Measurements from ENCODE around the gene SRSF3. TPM values are rescaled to one million over a fixed set of nuclear protein-coding genes. Genes with fewer than 3 reads are reported as not detected.

The SRSF3 gene
- total and polyA plus RNA-seq, 9 of the 15 experiments (the other 6 are each of a cell fraction or from before 2014, with no cell fraction given): 337 to 1,200 (median 518) TPM

- POLR2A ChIA-PET: interaction anchor here (2.0 kb wide), 1 partner anchor 22 kb away, joined by 7 read pairs; no protein-coding TSS in a partner anchor
- TF ChIP-seq ZNF77 (CRISPR knock-in tag; IDR thresholded peaks at IDR 0.05) (no peak), ZNF436 (CRISPR knock-in tag; IDR thresholded peaks at IDR 0.05) (no peak), ETV6 (IDR thresholded peaks at IDR 0.05; ENCODE audit: borderline replicate concordance in 1 of 2, low read depth in 2 of 2, low read length in 1 of 2) (no peak), ETV6 (CRISPR knock-in tag; IDR thresholded peaks at IDR 0.05; ENCODE audit: borderline replicate concordance) (no peak), ZBTB8A (IDR thresholded peaks at IDR 0.05; ENCODE audit: partially characterized antibody) (no peak), HNRNPLL (IDR thresholded peaks at IDR 0.05; ENCODE audit: low read depth, low read length, poor library complexity, severe bottlenecking) (no peak), PBX2 (CRISPR knock-in tag; IDR thresholded peaks at IDR 0.05; ENCODE audit: low read depth) (no peak), PBX2 (tag; conservative IDR thresholded peaks at IDR 0.05; ENCODE audit: low read depth) (no peak), ZBTB2 (IDR thresholded peaks at IDR 0.05) (no peak), SUPT5H (IDR thresholded peaks at IDR 0.05) (no peak), KLF16 (IDR thresholded peaks at IDR 0.05) (no peak), ESRRB (CRISPR knock-in tag; IDR thresholded peaks at IDR 0.05; ENCODE audit: borderline replicate concordance) (no peak), PURB (CRISPR knock-in tag; IDR thresholded peaks at IDR 0.05; ENCODE audit: low read depth) (no peak), POLR2G (IDR thresholded peaks at IDR 0.05; ENCODE audit: low read depth, low read length) (no peak), NR2C1 (IDR thresholded peaks at IDR 0.05) (no peak), NR2C1 (tag; IDR thresholded peaks at IDR 0.05) (no peak), CBX8 (IDR thresholded peaks at IDR 0.05; ENCODE audit: borderline replicate concordance, extremely low read depth, low read depth, low read length, poor library complexity, severe bottlenecking) (no peak)
- TF ChIP-seq, protein P1, sequence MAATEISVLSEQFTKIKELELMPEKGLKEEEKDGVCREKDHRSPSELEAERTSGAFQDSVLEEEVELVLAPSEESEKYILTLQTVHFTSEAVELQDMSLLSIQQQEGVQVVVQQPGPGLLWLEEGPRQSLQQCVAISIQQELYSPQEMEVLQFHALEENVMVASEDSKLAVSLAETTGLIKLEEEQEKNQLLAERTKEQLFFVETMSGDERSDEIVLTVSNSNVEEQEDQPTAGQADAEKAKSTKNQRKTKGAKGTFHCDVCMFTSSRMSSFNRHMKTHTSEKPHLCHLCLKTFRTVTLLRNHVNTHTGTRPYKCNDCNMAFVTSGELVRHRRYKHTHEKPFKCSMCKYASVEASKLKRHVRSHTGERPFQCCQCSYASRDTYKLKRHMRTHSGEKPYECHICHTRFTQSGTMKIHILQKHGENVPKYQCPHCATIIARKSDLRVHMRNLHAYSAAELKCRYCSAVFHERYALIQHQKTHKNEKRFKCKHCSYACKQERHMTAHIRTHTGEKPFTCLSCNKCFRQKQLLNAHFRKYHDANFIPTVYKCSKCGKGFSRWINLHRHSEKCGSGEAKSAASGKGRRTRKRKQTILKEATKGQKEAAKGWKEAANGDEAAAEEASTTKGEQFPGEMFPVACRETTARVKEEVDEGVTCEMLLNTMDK (IDR thresholded peaks at IDR 0.05; ENCODE audit: borderline replicate concordance, insufficient read depth, low read depth, low read length, poor library complexity, severe bottlenecking): no peak
Measured at GRCh38 chr6:36641543-36641942, 47.4 kb downstream of the SRSF3 start.

More at GRCh38 chr6:36641543-36641942, 47.4 kb downstream of the SRSF3 start:
- DNase-seq (ENCODE audit: extremely low read depth in 1 of 4, low spot score in 3 of 4): no peak
- H3K4me1 ChIP-seq (replicated peaks in 1 of 2; ENCODE audit: control insufficient read depth in 2 of 2, insufficient read depth in 2 of 2, low read length in 2 of 2): peaks cover 0 to 3% of the 10 kb centered on the region in 2 experiments; a peak in 1 of 5 replicates
- no peak for FAIRE-seq
- no TSS peak for BruUV-seq (replicated peaks)
- H3K9me3 ChIP-seq (replicated peaks; ENCODE audit: control insufficient read depth, insufficient read depth, low read depth, low read length): no peaks in the 10 kb centered on the region
- H3K79me2 ChIP-seq (ENCODE audit: control insufficient read depth, insufficient read depth, low read length): no peaks in the 10 kb centered on the region
- H3K36me3 ChIP-seq (ENCODE audit: control insufficient read depth, insufficient read depth, low read length): no peaks in the 10 kb centered on the region
- H3K4me2 ChIP-seq (ENCODE audit: insufficient read depth, low read length): no peak overlapping the region
- no peaks in the 10 kb centered on the region for H3K9me1 ChIP-seq (ENCODE audit: control insufficient read depth, insufficient read depth, low read length)
- ATAC-seq: no peak
- in situ Hi-C loops (cut with MboI): no loop called here
- no peak overlapping the region for H3K4me3 ChIP-seq
- peaks cover 4% of the 10 kb centered on the region; the same call in 1 of the 2 replicates for H4K20me1 ChIP-seq (replicated peaks; ENCODE audit: control insufficient read depth, insufficient read depth, low read length)
- no peak overlapping the region for H3K27ac ChIP-seq (ENCODE audit: extremely low read depth, low read depth, low read length)
- CTCF ChIA-PET (ENCODE audit: low intra/inter-chr PET ratio): no interaction called here
- peaks cover 13 to 39% of the 10 kb centered on the region in 2 experiments; a peak in 4 of 5 replicates for H3K27me3 ChIP-seq (ENCODE audit: control insufficient read depth in 2 of 2, insufficient read depth in 2 of 2, low read length in 2 of 2)
- intact Hi-C loops (cut with micrococcal nuclease): no loop called here
- no peak overlapping the region for H3K9ac ChIP-seq (ENCODE audit: insufficient read depth in 1 of 2, low read depth in 2 of 2, low read length in 2 of 2)
- 4% methylated on average over 3 of the region's 3 CpGs for WGBS (ENCODE audit: insufficient coverage, low coverage, missing lambda C conversion rate)
- H2AFZ ChIP-seq (ENCODE audit: low read depth, low read length): no peak overlapping the region
